Tibial nerve (tissue), 3 donors: ENCODE data around the gene CLN3.

Experiments used
- POLR2A ChIP-seq, 2 donors: fragments of 450-650 bp; IDR thresholded peaks; one replicate each; pipeline ENCODE4 v1.6.1; 2017; ENCODE audit warnings: antibody characterized with exemption in 2 of 2, mild to moderate bottlenecking in 2 of 2, moderate library complexity in 2 of 2
- TF ChIP-seq, protein P1 (sequence below), 5 experiments: fragments of 200-600 bp in 3 of 5; fragments of 450-650 bp in 2 of 5; sonication (generic) in 3 of 5; IDR thresholded peaks; one replicate each; pipeline ENCODE4 v1.5.1; 2016 to 2019; ENCODE audit warnings: antibody characterized with exemption in 5 of 5, mild to moderate bottlenecking in 3 of 5, moderate library complexity in 2 of 5

- TF ChIP-seq POLR2A (IDR thresholded peaks at IDR 0.05), result no peak
- TF ChIP-seq, protein P1, sequence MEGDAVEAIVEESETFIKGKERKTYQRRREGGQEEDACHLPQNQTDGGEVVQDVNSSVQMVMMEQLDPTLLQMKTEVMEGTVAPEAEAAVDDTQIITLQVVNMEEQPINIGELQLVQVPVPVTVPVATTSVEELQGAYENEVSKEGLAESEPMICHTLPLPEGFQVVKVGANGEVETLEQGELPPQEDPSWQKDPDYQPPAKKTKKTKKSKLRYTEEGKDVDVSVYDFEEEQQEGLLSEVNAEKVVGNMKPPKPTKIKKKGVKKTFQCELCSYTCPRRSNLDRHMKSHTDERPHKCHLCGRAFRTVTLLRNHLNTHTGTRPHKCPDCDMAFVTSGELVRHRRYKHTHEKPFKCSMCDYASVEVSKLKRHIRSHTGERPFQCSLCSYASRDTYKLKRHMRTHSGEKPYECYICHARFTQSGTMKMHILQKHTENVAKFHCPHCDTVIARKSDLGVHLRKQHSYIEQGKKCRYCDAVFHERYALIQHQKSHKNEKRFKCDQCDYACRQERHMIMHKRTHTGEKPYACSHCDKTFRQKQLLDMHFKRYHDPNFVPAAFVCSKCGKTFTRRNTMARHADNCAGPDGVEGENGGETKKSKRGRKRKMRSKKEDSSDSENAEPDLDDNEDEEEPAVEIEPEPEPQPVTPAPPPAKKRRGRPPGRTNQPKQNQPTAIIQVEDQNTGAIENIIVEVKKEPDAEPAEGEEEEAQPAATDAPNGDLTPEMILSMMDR (IDR thresholded peaks at IDR 0.05), result no peak
Observed at GRCh38 chr16:28528463-28528867, 36.6 kb upstream of the CLN3 start.
